Measurements from ENCODE around the gene CLIC4. TPM values are rescaled to one million over a fixed set of nuclear protein-coding genes. Genes with fewer than 3 reads are reported as not detected.

CLIC4 gene
- total and polyA plus RNA-seq, 4 donors, result 15.0 to 40.7 (median 28.4) TPM

- Histone ChIP-seq H3K9ac (ENCODE audit: low read depth in 1 of 2, low read length in 2 of 2) (no peak overlapping the region), H3K27me3 (ENCODE audit: control insufficient read depth in 4 of 4, insufficient read depth in 4 of 4, low read length in 3 of 4) (no peaks in the 10 kb centered on the region), H3K4me1 (ENCODE audit: control insufficient read depth in 4 of 4, insufficient read depth in 4 of 4, low read length in 3 of 4) (peaks cover 0 to 15% (median 7%) of the 10 kb centered on the region in 4 donors), H3K4me3 (ENCODE audit: low read depth in 1 of 3, low read length in 3 of 3) (no peak overlapping the region), H3K36me3 (ENCODE audit: control insufficient read depth in 4 of 4, insufficient read depth in 3 of 4, low read depth in 1 of 4, low read length in 3 of 4) (no peaks in the 10 kb centered on the region), H3K9me3 (ENCODE audit: control insufficient read depth in 4 of 4, low read length in 3 of 4) (no peaks in the 10 kb centered on the region), H3K27ac (ENCODE audit: low read depth in 1 of 2, low read length in 2 of 2) (no peak overlapping the region)
- no peak for DNase-seq (ENCODE audit: low spot score)
- 87% methylated on average over 4 of the region's 4 CpGs for WGBS
- TF ChIP-seq RXRA (IDR thresholded peaks at IDR 0.05), result no peak
- no peak for TF ChIP-seq GABPA (IDR thresholded peaks at IDR 0.05 in 1 of 2, conservative IDR thresholded peaks at IDR 0.05 in 1 of 2)
- no peak for TF ChIP-seq FOXA1 (IDR thresholded peaks at IDR 0.05)
- no peak for TF ChIP-seq HNF4A (conservative IDR thresholded peaks at IDR 0.05)
- TF ChIP-seq SP1 (IDR thresholded peaks at IDR 0.05), result no peak
- no peak for TF ChIP-seq JUND (IDR thresholded peaks at IDR 0.05)
- no peak for TF ChIP-seq REST (IDR thresholded peaks at IDR 0.05)
- TF ChIP-seq YY1 (IDR thresholded peaks at IDR 0.05), result no peak
- TF ChIP-seq ATF3 (IDR thresholded peaks at IDR 0.05), result no peak
- no peak for TF ChIP-seq HNF4G (IDR thresholded peaks at IDR 0.05)
Measured at GRCh38 chr1:24708938-24709337, 36.3 kb upstream of the CLIC4 start.

GRCh38 chr1:24709791-24710441 is 35.3 kb upstream of the CLIC4 start:
- Histone ChIP-seq H3K27ac (ENCODE audit: low read depth in 1 of 2, low read length in 2 of 2) (no peak overlapping the region), H3K4me1 (ENCODE audit: control insufficient read depth in 4 of 4, insufficient read depth in 4 of 4, low read length in 3 of 4) (peaks cover 0 to 11% (median 6%) of the 10 kb centered on the region in 4 donors), H3K27me3 (ENCODE audit: control insufficient read depth in 4 of 4, insufficient read depth in 4 of 4, low read length in 3 of 4) (no peaks in the 10 kb centered on the region), H3K4me3 (ENCODE audit: low read depth in 1 of 3, low read length in 3 of 3) (no peak overlapping the region), H3K9me3 (ENCODE audit: control insufficient read depth in 4 of 4, low read length in 3 of 4) (no peaks in the 10 kb centered on the region), H3K9ac (ENCODE audit: low read depth in 1 of 2, low read length in 2 of 2) (no peak overlapping the region), H3K36me3 (ENCODE audit: control insufficient read depth in 4 of 4, insufficient read depth in 3 of 4, low read depth in 1 of 4, low read length in 3 of 4) (no peaks in the 10 kb centered on the region)
- WGBS, result 86% methylated on average over 5 of the region's 5 CpGs
- TF ChIP-seq TAF1 (conservative IDR thresholded peaks at IDR 0.05), result no peak
- TF ChIP-seq NR2F2 (IDR thresholded peaks at IDR 0.05), result no peak
- TF ChIP-seq FOXA1 (IDR thresholded peaks at IDR 0.05), result no peak
- TF ChIP-seq JUND (IDR thresholded peaks at IDR 0.05), result no peak
- TF ChIP-seq RAD21 (IDR thresholded peaks at IDR 0.05), result no peak
- TF ChIP-seq HNF4A (conservative IDR thresholded peaks at IDR 0.05), result no peak
- no peak for TF ChIP-seq SP1 (IDR thresholded peaks at IDR 0.05)
- no peak for TF ChIP-seq YY1 (IDR thresholded peaks at IDR 0.05)
- TF ChIP-seq ATF3 (IDR thresholded peaks at IDR 0.05), result no peak
- no peak for TF ChIP-seq CTCF (IDR thresholded peaks at IDR 0.05; ENCODE audit: low read depth, low read length, missing input control)
- DNase-seq (ENCODE audit: low spot score), result no peak
